ENCODE results near the gene RALGPS1.

DNA sequence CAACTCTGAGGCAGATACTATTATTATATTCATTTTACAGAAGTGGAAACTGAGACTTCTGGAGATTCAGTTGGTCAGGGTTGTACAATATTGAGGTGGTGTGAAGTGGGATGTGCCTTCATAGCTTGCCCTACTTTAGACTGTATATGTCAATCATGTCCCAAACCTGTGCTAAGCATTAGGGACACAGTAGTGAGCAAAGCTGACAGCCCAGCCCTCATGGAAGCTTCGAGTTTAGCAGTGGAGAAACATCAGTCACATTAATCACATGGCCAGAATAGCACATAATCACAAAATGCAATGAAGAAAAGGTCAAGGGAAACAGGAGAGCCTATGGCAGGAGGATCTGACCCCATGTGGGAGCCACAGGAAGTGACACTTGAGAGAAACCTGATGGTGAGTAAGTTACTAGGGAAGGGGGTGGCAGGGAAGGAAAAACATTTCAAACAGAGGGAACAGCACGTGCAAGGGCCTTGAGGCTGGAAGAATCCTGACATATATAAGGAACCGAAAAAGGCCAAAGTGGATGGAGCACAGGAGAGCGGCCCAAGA lies 20.5 kb upstream of the RALGPS1 start:
- no peak for TF ChIP-seq POLR2A (IDR thresholded peaks at IDR 0.05)
- TF ChIP-seq, protein P1, sequence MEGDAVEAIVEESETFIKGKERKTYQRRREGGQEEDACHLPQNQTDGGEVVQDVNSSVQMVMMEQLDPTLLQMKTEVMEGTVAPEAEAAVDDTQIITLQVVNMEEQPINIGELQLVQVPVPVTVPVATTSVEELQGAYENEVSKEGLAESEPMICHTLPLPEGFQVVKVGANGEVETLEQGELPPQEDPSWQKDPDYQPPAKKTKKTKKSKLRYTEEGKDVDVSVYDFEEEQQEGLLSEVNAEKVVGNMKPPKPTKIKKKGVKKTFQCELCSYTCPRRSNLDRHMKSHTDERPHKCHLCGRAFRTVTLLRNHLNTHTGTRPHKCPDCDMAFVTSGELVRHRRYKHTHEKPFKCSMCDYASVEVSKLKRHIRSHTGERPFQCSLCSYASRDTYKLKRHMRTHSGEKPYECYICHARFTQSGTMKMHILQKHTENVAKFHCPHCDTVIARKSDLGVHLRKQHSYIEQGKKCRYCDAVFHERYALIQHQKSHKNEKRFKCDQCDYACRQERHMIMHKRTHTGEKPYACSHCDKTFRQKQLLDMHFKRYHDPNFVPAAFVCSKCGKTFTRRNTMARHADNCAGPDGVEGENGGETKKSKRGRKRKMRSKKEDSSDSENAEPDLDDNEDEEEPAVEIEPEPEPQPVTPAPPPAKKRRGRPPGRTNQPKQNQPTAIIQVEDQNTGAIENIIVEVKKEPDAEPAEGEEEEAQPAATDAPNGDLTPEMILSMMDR (IDR thresholded peaks at IDR 0.05) = no peak

Measured in lower leg skin (tissue), 3 donors.